Neural cell (in vitro differentiated cells): Measurements from ENCODE around the gene MPHOSPH9. TPM values are rescaled to one million over a fixed set of nuclear protein-coding genes. Genes with fewer than 3 reads are reported as not detected.

Experiments used
- H2AFZ ChIP-seq: fragments of 200-600, 300-800 bp; sonication (generic), shearing (Covaris generic); 2 replicates; pipeline ENCODE4 v1.6.0; 2014; ENCODE audit warnings: low read depth, mild to moderate bottlenecking, antibody characterized with exemption, low read length, moderate library complexity
- H3F3A ChIP-seq: fragments of 200-600 bp; shearing (Covaris generic); 2 replicates; pipeline ENCODE4 v1.6.1; 2016; ENCODE audit warnings: mild to moderate bottlenecking, moderate library complexity, mixed read lengths, antibody characterized with exemption, low read length; ENCODE audit not compliant: insufficient read depth, poor library complexity, severe bottlenecking
- H3K27ac ChIP-seq: fragments of 200-600, 300-800 bp; sonication (generic), shearing (Covaris generic); 2 replicates; pipeline ENCODE4 v1.5.1; 2014; ENCODE audit warnings: mild to moderate bottlenecking, low read length, moderate library complexity
- H3K27me3 ChIP-seq: fragments of 300-800, 200-600 bp; sonication (generic), shearing (Covaris generic); 2 replicates; pipeline ENCODE4 v1.6.0; 2014; ENCODE audit warnings: mild to moderate bottlenecking, low read depth, low read length, moderate library complexity; ENCODE audit not compliant: insufficient read depth
- H3K36me3 ChIP-seq: fragments of 300-800, 200-600 bp; sonication (generic), shearing (Covaris generic); 2 replicates; pipeline ENCODE4 v1.5.1; 2014; ENCODE audit warnings: mild to moderate bottlenecking, antibody characterized with exemption, low read length, moderate library complexity; ENCODE audit not compliant: insufficient read depth
- H3K4me2 ChIP-seq: fragments of 300-800, 200-600 bp; sonication (generic), shearing (Covaris generic); 2 replicates; pipeline ENCODE4 v1.6.0; 2014; ENCODE audit warnings: mild to moderate bottlenecking, low read length
- H3K4me3 ChIP-seq: fragments of 300-800, 200-600 bp; sonication (generic), shearing (Covaris generic); 2 replicates; pipeline ENCODE4 v1.5.1; 2014; ENCODE audit warnings: mild to moderate bottlenecking, low read length, moderate library complexity
- H3K79me2 ChIP-seq: fragments of 200-600 bp; shearing (Covaris generic); replicated peaks from 2 replicates; pipeline ENCODE4 v1.6.0; 2014; ENCODE audit warnings: mild to moderate bottlenecking, low read length, moderate library complexity; ENCODE audit not compliant: insufficient read depth
- H3K9ac ChIP-seq: fragments of 300-800, 200-600 bp; sonication (generic), shearing (Covaris generic); 2 replicates; pipeline ENCODE4 v1.6.1; 2016; ENCODE audit warnings: mild to moderate bottlenecking, low read length, mixed read lengths
- H3K9me2 ChIP-seq: fragments of 200-600 bp; shearing (Covaris generic); 2 replicates; pipeline ENCODE4 v1.6.1; 2016; ENCODE audit warnings: mild to moderate bottlenecking, low read length, mixed read lengths; ENCODE audit not compliant: insufficient read depth
- H3K9me3 ChIP-seq: fragments of 200-600, 300-800 bp; sonication (generic), shearing (Covaris generic); 2 replicates; pipeline ENCODE4 v1.6.1; 2016; ENCODE audit warnings: mild to moderate bottlenecking, mixed run types, low read length, moderate library complexity, mixed read lengths
- H4K20me1 ChIP-seq: fragments of 200-600 bp; shearing (Covaris generic); 2 replicates; pipeline ENCODE4 v1.6.1; 2016; ENCODE audit warnings: mild to moderate bottlenecking, mixed run types; ENCODE audit not compliant: insufficient read depth
- EP300 ChIP-seq: fragments of 450-650 bp; conservative IDR thresholded peaks from 2 replicates; pipeline ENCODE4 v1.6.1; 2014; ENCODE audit warnings: antibody characterized with exemption, mild to moderate bottlenecking, moderate library complexity; ENCODE audit not compliant: poor library complexity, severe bottlenecking
- EZH2 ChIP-seq: fragments of 200-600, 300-800 bp; shearing (Covaris generic), sonication (generic); IDR thresholded peaks from 2 replicates; pipeline ENCODE4 v1.6.1; 2014; ENCODE audit warnings: antibody characterized with exemption, low read length, borderline replicate concordance, mild to moderate bottlenecking; ENCODE audit not compliant: insufficient read depth, poor library complexity, severe bottlenecking
- MXI1 ChIP-seq: fragments of 450-650 bp; conservative IDR thresholded peaks from 2 replicates; pipeline ENCODE4 v1.6.1; 2014; ENCODE audit warnings: antibody characterized with exemption, mild to moderate bottlenecking; ENCODE audit not compliant: poor library complexity, severe bottlenecking
- POLR2AphosphoS5 ChIP-seq: IDR thresholded peaks from 2 replicates; pipeline ENCODE4 v1.6.1; 2012
- RAD21 ChIP-seq: fragments of 450-650 bp; conservative IDR thresholded peaks from 2 replicates; pipeline ENCODE4 v1.6.1; 2014; ENCODE audit warnings: antibody characterized with exemption, mild to moderate bottlenecking, moderate library complexity
- SMC3 ChIP-seq: fragments of 450-650 bp; conservative IDR thresholded peaks from 2 replicates; pipeline ENCODE4 v1.6.1; 2014; ENCODE audit warnings: antibody characterized with exemption, mild to moderate bottlenecking, moderate library complexity; ENCODE audit not compliant: poor library complexity
- TAF1 ChIP-seq: IDR thresholded peaks from 2 replicates; pipeline ENCODE4 v1.6.1; 2012; ENCODE audit warnings: low read depth
- polyA plus RNA-seq: library from polyadenylated mRNA; depleted of rRNA; stranded (reverse); fragments of >200 nt; gene quantifications from 2 replicates; pipeline ENCODE4 v1.2.3, GENCODE V29; 2014
- TF ChIP-seq, protein P1 (sequence below): fragments of 450-650 bp; IDR thresholded peaks from 2 replicates; pipeline ENCODE4 v1.5.1; 2014; ENCODE audit warnings: antibody characterized with exemption, mild to moderate bottlenecking, moderate library complexity; ENCODE audit not compliant: poor library complexity, severe bottlenecking
- TF ChIP-seq, protein P2 (sequence below): IDR thresholded peaks from 2 replicates; pipeline ENCODE4 v1.6.1; 2012; ENCODE audit warnings: borderline replicate concordance

The MPHOSPH9 gene
- polyA plus RNA-seq, 1 donor from 2014 or later, result 59.1 TPM

- Histone ChIP-seq H3K9me2 (no peaks in the 10 kb centered on the region), H3K27ac (no peak overlapping the region), H2AFZ (no peak overlapping the region), H3K9ac (no peak overlapping the region), H3K4me3 (no peak overlapping the region), H3K79me2 (peaks cover 3% of the 10 kb centered on the region), H3K4me2 (no peak overlapping the region), H3K9me3 (no peaks in the 10 kb centered on the region), H3F3A (peaks cover 4% of the 10 kb centered on the region), H3K36me3 (no peaks in the 10 kb centered on the region), H4K20me1 (no peaks in the 10 kb centered on the region), H3K27me3 (no peaks in the 10 kb centered on the region)
- no peak for TF ChIP-seq POLR2AphosphoS5
- no peak for TF ChIP-seq MXI1
- TF ChIP-seq EP300, result no peak
- peak; percentile 39 for TF ChIP-seq SMC3
Measured at GRCh38 chr12:123264642-123265041, 31.7 kb upstream of the MPHOSPH9 start.

DNA sequence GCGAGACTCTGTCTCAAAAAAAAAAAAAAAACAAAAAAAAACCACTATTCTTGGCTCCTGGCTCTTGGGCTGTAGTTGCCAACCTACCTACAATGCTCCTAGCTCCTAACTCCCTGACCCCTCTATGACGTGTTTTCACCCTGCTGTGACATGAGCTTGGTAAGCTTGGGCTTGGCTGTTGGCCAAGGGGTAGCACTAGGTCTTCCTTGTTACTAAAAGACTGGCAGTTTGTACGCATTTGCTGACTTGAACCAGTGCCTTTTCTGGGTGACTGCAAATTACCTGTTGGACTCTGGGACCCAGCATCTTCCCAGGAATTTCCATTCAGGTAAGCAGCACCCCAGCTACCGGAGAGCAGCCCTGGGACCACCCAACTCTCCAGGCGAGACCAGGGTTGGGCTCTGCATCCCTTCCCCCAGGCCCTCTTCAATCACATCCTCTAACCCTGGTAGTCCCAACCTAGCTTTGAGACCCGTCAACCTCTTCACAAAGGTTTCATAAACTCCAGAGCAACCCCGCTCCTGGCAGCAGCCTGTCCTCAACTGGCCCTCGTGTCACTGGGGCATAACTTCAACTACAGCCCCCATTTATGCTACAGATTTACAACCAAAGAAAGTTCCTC is 30.4 kb upstream of the MPHOSPH9 start:
- Histone ChIP-seq H3K4me2 (no peak overlapping the region), H3K9me3 (no peaks in the 10 kb centered on the region), H3K27me3 (no peaks in the 10 kb centered on the region), H3K36me3 (no peaks in the 10 kb centered on the region), H3K4me3 (no peak overlapping the region), H4K20me1 (no peaks in the 10 kb centered on the region), H3K9me2 (no peaks in the 10 kb centered on the region), H3K27ac (no peak overlapping the region), H3K79me2 (no peaks in the 10 kb centered on the region), H3K9ac (no peak overlapping the region), H2AFZ (no peak overlapping the region), H3F3A (no peaks in the 10 kb centered on the region)
- TF ChIP-seq TAF1 (no peak), EZH2 (no peak), RAD21 (no peak), SMC3 (no peak), POLR2AphosphoS5 (no peak), MXI1 (no peak), EP300 (no peak)
- TF ChIP-seq, protein P1, sequence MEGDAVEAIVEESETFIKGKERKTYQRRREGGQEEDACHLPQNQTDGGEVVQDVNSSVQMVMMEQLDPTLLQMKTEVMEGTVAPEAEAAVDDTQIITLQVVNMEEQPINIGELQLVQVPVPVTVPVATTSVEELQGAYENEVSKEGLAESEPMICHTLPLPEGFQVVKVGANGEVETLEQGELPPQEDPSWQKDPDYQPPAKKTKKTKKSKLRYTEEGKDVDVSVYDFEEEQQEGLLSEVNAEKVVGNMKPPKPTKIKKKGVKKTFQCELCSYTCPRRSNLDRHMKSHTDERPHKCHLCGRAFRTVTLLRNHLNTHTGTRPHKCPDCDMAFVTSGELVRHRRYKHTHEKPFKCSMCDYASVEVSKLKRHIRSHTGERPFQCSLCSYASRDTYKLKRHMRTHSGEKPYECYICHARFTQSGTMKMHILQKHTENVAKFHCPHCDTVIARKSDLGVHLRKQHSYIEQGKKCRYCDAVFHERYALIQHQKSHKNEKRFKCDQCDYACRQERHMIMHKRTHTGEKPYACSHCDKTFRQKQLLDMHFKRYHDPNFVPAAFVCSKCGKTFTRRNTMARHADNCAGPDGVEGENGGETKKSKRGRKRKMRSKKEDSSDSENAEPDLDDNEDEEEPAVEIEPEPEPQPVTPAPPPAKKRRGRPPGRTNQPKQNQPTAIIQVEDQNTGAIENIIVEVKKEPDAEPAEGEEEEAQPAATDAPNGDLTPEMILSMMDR, result no peak
- TF ChIP-seq, protein P2, sequence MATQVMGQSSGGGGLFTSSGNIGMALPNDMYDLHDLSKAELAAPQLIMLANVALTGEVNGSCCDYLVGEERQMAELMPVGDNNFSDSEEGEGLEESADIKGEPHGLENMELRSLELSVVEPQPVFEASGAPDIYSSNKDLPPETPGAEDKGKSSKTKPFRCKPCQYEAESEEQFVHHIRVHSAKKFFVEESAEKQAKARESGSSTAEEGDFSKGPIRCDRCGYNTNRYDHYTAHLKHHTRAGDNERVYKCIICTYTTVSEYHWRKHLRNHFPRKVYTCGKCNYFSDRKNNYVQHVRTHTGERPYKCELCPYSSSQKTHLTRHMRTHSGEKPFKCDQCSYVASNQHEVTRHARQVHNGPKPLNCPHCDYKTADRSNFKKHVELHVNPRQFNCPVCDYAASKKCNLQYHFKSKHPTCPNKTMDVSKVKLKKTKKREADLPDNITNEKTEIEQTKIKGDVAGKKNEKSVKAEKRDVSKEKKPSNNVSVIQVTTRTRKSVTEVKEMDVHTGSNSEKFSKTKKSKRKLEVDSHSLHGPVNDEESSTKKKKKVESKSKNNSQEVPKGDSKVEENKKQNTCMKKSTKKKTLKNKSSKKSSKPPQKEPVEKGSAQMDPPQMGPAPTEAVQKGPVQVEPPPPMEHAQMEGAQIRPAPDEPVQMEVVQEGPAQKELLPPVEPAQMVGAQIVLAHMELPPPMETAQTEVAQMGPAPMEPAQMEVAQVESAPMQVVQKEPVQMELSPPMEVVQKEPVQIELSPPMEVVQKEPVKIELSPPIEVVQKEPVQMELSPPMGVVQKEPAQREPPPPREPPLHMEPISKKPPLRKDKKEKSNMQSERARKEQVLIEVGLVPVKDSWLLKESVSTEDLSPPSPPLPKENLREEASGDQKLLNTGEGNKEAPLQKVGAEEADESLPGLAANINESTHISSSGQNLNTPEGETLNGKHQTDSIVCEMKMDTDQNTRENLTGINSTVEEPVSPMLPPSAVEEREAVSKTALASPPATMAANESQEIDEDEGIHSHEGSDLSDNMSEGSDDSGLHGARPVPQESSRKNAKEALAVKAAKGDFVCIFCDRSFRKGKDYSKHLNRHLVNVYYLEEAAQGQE, result no peak
